Smooth muscle cell (in vitro differentiated cells): ENCODE measurements around the gene MSH4. TPM values are rescaled to one million over a fixed set of nuclear protein-coding genes. Genes with fewer than 3 reads are reported as not detected.
"Not testable (repeated sequence)": the region's sequence is repeated elsewhere in the genome, so short reads cannot be mapped to it uniquely, and the experiment has no call there.

Source experiments
- DNase-seq: peaks from one replicate; lab custom pipeline; 2025; ENCODE audit not compliant: unreplicated experiment; lab: John Stamatoyannopoulos, UW
- H2AFZ ChIP-seq: fragments of 200-600 bp; sonication (generic); 2 replicates; pipeline ENCODE4 v1.6.0; 2016; ENCODE audit warnings: antibody characterized with exemption, low read depth, mild to moderate bottlenecking
- H3F3A ChIP-seq: fragments of 200-600 bp; sonication (generic); 2 replicates; pipeline ENCODE4 v1.6.0; 2017; ENCODE audit warnings: antibody characterized with exemption, low read depth
- H3K27ac ChIP-seq: fragments of 200-600 bp; sonication (generic); 2 replicates; pipeline ENCODE4 v1.5.1; 2016; ENCODE audit warnings: low read depth, mild to moderate bottlenecking
- H3K27me3 ChIP-seq: fragments of 200-600 bp; sonication (generic); 2 replicates; pipeline ENCODE4 v1.6.1; 2016; ENCODE audit warnings: low read depth, mild to moderate bottlenecking
- H3K36me3 ChIP-seq: fragments of 200-600 bp; sonication (generic); 2 replicates; pipeline ENCODE4 v1.5.1; 2016; ENCODE audit warnings: low read depth
- H3K4me1 ChIP-seq: fragments of 200-600 bp; sonication (generic); 2 replicates; pipeline ENCODE4 v1.5.1; 2016; ENCODE audit warnings: low read depth
- H3K4me2 ChIP-seq: fragments of 200-600 bp; sonication (generic); 2 replicates; pipeline ENCODE4 v1.6.0; 2016; ENCODE audit warnings: mild to moderate bottlenecking
- H3K4me3 ChIP-seq: fragments of 200-600 bp; sonication (generic); 2 replicates; pipeline ENCODE4 v1.5.1; 2016; ENCODE audit warnings: mild to moderate bottlenecking
- H3K79me2 ChIP-seq: fragments of 200-600 bp; sonication (generic); 2 replicates; pipeline ENCODE4 v1.6.0; 2016; ENCODE audit warnings: low read depth, mild to moderate bottlenecking
- H3K9ac ChIP-seq: fragments of 200-600 bp; sonication (generic); 2 replicates; pipeline ENCODE4 v1.6.0; 2016; ENCODE audit warnings: low read depth
- H3K9me3 ChIP-seq: fragments of 200-600 bp; sonication (generic); replicated peaks from 2 replicates; pipeline ENCODE4 v1.5.1; 2016; ENCODE audit warnings: low read depth
- H4K20me1 ChIP-seq: fragments of 200-600 bp; sonication (generic); 2 replicates; pipeline ENCODE4 v1.6.0; 2016; ENCODE audit warnings: low read depth
- WGBS: methylation state at CpG from one replicate; pipeline ENCODE4 v1.1.7; 2016; ENCODE audit warnings: low lambda C conversion rate; 5-methylcytosine and 5-hydroxymethylcytosine counted together
- polyA plus RNA-seq: library from polyadenylated mRNA; unstranded; fragments of >200 nt; fragmentation: Nextera tagmentation; extraction: Ambion mirVana; gene quantifications from 2 replicates; pipeline ENCODE4 v1.2.1, GENCODE V29; 2016
- total RNA-seq: library from RNA; depleted of rRNA; stranded (reverse); fragments of >200 nt; gene quantifications from 2 replicates; pipeline ENCODE4 v1.2.3, GENCODE V29; 2014
- TF ChIP-seq, protein P1 (sequence below): fragments of 200-600 bp; sonication (generic); IDR thresholded peaks from 2 replicates; pipeline ENCODE4 v1.5.1; 2017; ENCODE audit warnings: borderline replicate concordance, mild to moderate bottlenecking, antibody characterized with exemption; ENCODE audit not compliant: insufficient read depth, poor library complexity, severe bottlenecking

Gene MSH4
- total and polyA plus RNA-seq, 2 experiments from 2014 or later: not detected

DNA sequence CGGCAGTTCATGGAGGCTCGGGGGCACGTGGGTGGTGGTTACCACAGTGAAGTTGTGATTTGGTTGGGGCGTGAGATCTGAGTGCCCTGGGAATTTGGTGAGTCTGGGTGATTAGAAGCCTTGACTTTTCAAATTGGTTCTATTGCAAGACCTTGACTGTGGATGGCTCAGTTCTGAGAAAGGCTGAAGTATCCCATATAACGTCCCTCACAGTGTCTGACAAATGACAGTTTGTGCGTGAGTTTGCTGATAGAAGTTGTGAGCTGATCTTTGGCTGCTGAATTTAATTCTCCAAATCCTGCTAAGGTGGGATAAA lies 549 bp downstream of the MSH4 start:
- H3K36me3 ChIP-seq: peaks cover 8% of the 10 kb centered on the region
- no peak overlapping the region for H3K4me2 ChIP-seq
- H3K9ac ChIP-seq: no peak overlapping the region
- H3F3A ChIP-seq: peaks cover 32% of the 10 kb centered on the region
- 88% methylated on average over 6 of the region's 6 CpGs for WGBS
- no peak overlapping the region for H2AFZ ChIP-seq
- H3K79me2 ChIP-seq: peaks cover 2% of the 10 kb centered on the region
- H3K27me3 ChIP-seq: no peaks in the 10 kb centered on the region
- peaks cover 38% of the 10 kb centered on the region for H4K20me1 ChIP-seq
- no peaks in the 10 kb centered on the region for H3K4me1 ChIP-seq
- TF ChIP-seq, protein P1, sequence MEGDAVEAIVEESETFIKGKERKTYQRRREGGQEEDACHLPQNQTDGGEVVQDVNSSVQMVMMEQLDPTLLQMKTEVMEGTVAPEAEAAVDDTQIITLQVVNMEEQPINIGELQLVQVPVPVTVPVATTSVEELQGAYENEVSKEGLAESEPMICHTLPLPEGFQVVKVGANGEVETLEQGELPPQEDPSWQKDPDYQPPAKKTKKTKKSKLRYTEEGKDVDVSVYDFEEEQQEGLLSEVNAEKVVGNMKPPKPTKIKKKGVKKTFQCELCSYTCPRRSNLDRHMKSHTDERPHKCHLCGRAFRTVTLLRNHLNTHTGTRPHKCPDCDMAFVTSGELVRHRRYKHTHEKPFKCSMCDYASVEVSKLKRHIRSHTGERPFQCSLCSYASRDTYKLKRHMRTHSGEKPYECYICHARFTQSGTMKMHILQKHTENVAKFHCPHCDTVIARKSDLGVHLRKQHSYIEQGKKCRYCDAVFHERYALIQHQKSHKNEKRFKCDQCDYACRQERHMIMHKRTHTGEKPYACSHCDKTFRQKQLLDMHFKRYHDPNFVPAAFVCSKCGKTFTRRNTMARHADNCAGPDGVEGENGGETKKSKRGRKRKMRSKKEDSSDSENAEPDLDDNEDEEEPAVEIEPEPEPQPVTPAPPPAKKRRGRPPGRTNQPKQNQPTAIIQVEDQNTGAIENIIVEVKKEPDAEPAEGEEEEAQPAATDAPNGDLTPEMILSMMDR: no peak
- H3K27ac ChIP-seq: no peak overlapping the region
- DNase-seq: no peak
- H3K9me3 ChIP-seq: no peaks in the 10 kb centered on the region
- no peak overlapping the region for H3K4me3 ChIP-seq

DNA sequence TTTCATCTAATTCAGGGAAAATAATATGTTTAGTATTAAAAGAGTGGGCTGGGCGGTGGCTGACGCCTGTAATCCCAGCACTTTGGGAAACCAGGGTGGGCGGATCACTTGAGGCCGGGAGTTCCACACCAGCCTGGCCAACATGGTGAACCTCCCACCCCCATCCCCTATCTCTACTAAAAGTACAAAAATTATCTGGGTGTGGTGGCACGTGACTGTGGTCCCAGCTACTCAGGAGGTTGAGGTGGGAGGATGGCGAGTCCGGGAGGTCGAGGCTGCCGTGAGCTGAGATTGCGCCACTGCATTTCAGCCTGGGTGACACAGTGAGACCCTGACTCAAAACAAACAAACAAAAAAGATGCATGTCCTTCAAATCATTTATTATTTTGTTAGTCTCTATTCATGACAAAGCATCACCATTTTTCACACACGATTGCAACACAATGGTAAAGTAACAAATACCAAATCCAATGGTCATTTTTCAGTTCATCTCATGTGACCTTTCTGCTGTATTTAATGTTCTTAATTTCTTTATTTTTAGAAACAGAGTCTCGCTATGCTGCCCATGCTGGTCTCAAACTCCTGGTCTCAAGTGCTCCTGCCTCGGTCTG lies 1.0 kb downstream of the MSH4 start:
- WGBS: 94% methylated on average over 13 of the region's 13 CpGs
- no peak overlapping the region for H3K4me2 ChIP-seq
- H3K9ac ChIP-seq: no peak overlapping the region
- no peaks in the 10 kb centered on the region for H3K4me1 ChIP-seq
- no peak overlapping the region for H3K27ac ChIP-seq
- no peaks in the 10 kb centered on the region for H3K79me2 ChIP-seq
- H2AFZ ChIP-seq: no peak overlapping the region
- peaks cover 33% of the 10 kb centered on the region for H4K20me1 ChIP-seq
- no peak for DNase-seq
- H3F3A ChIP-seq: peaks cover 27% of the 10 kb centered on the region
- H3K27me3 ChIP-seq: no peaks in the 10 kb centered on the region
- H3K36me3 ChIP-seq: peaks cover 5% of the 10 kb centered on the region
- TF ChIP-seq, protein P1: no peak
- no peak overlapping the region for H3K4me3 ChIP-seq
- no peaks in the 10 kb centered on the region for H3K9me3 ChIP-seq

DNA sequence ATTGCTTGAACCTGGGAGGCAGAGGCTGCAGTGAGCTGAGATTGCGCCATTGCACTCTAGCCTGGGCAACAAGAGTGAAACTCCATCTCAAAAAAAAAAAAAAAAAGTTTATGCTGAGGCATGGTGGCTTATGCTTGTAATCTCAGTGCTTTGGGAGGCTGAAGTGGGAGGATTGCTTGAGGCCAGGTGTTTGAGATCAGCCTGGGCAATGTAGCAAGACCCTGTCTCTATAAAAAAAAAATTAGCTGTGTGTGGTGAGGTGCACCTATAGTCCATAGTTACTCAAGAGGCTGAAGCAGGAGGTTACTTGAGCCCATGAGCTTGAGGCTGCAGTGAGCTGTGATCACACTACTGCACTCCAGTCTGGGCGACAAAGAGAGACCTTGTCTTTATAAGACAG lies 4.8 kb downstream of the MSH4 start:
- not testable (repeated sequence) for H4K20me1 ChIP-seq, H3K9me3 ChIP-seq, H3K36me3 ChIP-seq, H2AFZ ChIP-seq, H3K4me2 ChIP-seq, H3K79me2 ChIP-seq, H3K27me3 ChIP-seq, H3K9ac ChIP-seq, DNase-seq, H3K4me3 ChIP-seq, H3K27ac ChIP-seq, H3F3A ChIP-seq, H3K4me1 ChIP-seq
- WGBS: 100% methylated on average over 2 of the region's 2 CpGs

DNA sequence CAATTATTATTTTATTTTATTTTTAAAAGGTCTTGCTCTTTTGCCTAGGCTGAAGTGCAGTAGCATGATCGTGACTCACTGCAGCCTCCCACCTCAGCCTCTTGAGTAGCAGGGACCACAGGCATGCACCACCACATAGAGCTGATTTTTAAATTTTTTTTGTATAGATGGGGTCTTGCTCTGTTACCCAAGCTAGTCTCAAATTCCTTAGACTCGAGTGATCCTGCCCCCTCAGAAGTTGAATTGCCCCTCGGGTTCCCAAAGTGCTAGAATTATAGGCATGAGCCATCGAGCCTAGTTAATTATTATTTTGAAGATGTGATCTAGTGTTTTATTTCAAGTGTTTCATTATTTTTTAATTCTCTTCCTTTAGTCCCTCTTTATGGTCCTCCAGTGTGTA lies 12.2 kb downstream of the MSH4 start:
- no peak overlapping the region for H3K4me3 ChIP-seq

DNA sequence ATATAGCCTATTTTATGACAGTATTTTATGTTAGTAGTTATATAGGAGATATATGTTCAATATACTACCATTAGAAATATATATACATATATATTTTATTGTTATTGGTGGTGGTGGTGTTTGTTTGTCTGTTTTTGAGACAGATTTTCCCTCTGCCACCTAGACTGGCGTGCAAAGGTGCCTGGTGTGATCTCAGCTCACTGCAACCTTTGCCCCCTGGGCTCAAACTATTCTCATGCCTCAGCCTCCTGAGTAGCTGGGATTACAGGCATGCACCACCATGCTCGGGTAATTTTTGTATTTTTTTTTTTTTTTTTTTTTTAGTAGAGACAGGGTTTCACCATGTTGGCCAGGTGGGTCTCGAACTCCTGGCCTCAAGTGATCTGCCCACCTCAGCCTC lies 13.4 kb downstream of the MSH4 start:
- not testable (repeated sequence) for H3K9me3 ChIP-seq, H4K20me1 ChIP-seq
- WGBS: 96% methylated on average over 3 of the region's 3 CpGs

More for the DNA sequence above, 12.2 kb downstream of the MSH4 start:
- Histone ChIP-seq H3K4me1 (no peaks in the 10 kb centered on the region), H3K79me2 (no peaks in the 10 kb centered on the region), H3K9me3 (no peaks in the 10 kb centered on the region), H3K36me3 (no peaks in the 10 kb centered on the region), H3K4me2 (no peak overlapping the region), H3K27ac (no peak overlapping the region), H2AFZ (no peak overlapping the region), H4K20me1 (no peaks in the 10 kb centered on the region), H3F3A (no peaks in the 10 kb centered on the region), H3K9ac (no peak overlapping the region), H3K27me3 (no peaks in the 10 kb centered on the region)
- no peak for DNase-seq
- TF ChIP-seq, protein P1: no peak
- 94% methylated on average over 4 of the region's 4 CpGs for WGBS

More for the DNA sequence above, 13.4 kb downstream of the MSH4 start:
- not testable (repeated sequence) for H3K4me1 ChIP-seq, H3K27me3 ChIP-seq, H3K79me2 ChIP-seq, DNase-seq, H3K36me3 ChIP-seq, H3K4me2 ChIP-seq, H3K4me3 ChIP-seq, H3K27ac ChIP-seq, H2AFZ ChIP-seq, H3K9ac ChIP-seq, H3F3A ChIP-seq
